Trophoblast cell (in vitro differentiated cells and primary cell): Measurements from ENCODE around the gene ZNF460.
"Not testable (repeated sequence)": the region's sequence is repeated elsewhere in the genome, so short reads cannot be mapped to it uniquely, and the experiment has no call there.

Source experiments
- DNase-seq, 2 donors: peaks; one replicate each; pipeline ENCODE4 v3.0.0-alpha.2; 2016
- H2AFZ ChIP-seq: 2 replicates; pipeline ENCODE4 v1.6.1; 2013; ENCODE audit warnings: low read length, moderate library complexity, mild to moderate bottlenecking; ENCODE audit not compliant: insufficient read depth, poor library complexity
- H2AK5ac ChIP-seq: 2 replicates; pipeline ENCODE4 v1.6.1; 2013; ENCODE audit warnings: mild to moderate bottlenecking, low read length
- H2BK120ac ChIP-seq: 2 replicates; pipeline ENCODE4 v1.6.1; 2013; ENCODE audit warnings: low read length, mild to moderate bottlenecking, moderate library complexity; ENCODE audit not compliant: insufficient read depth, poor library complexity
- H2BK12ac ChIP-seq: 2 replicates; pipeline ENCODE4 v1.6.1; 2013; ENCODE audit warnings: mild to moderate bottlenecking, low read length, moderate library complexity
- H2BK5ac ChIP-seq: 2 replicates; pipeline ENCODE4 v1.6.1; 2013; ENCODE audit warnings: low read length, low read depth, moderate library complexity, mild to moderate bottlenecking; ENCODE audit not compliant: poor library complexity
- H3K14ac ChIP-seq: 2 replicates; pipeline ENCODE4 v1.6.1; 2013; ENCODE audit warnings: mild to moderate bottlenecking, low read length
- H3K18ac ChIP-seq: 2 replicates; pipeline ENCODE4 v1.6.1; 2013; ENCODE audit warnings: mild to moderate bottlenecking, low read length
- H3K23ac ChIP-seq: 2 replicates; pipeline ENCODE4 v1.6.1; 2013; ENCODE audit warnings: low read length
- H3K27ac ChIP-seq: 2 replicates; pipeline ENCODE4 v1.5.1; 2013; ENCODE audit warnings: low read depth, mild to moderate bottlenecking, inconsistent platforms, low read length, moderate library complexity
- H3K27me3 ChIP-seq: 2 replicates; pipeline ENCODE4 v1.6.1; 2013; ENCODE audit warnings: inconsistent platforms, mild to moderate bottlenecking, low read length, moderate library complexity; ENCODE audit not compliant: insufficient read depth
- H3K36me3 ChIP-seq, 2 experiments: 1 replicate in 1 of 2; 2 replicates in 1 of 2; pipeline ENCODE4 v1.6.1; 2013; ENCODE audit warnings: low read length in 2 of 2, mild to moderate bottlenecking in 2 of 2, moderate library complexity in 1 of 2; ENCODE audit not compliant: insufficient read depth in 2 of 2, control insufficient read depth in 1 of 2
- H3K4ac ChIP-seq: 2 replicates; pipeline ENCODE4 v1.6.1; 2013; ENCODE audit warnings: low read depth, mild to moderate bottlenecking, low read length, moderate library complexity
- H3K4me1 ChIP-seq, 2 experiments: 1 replicate in 1 of 2; 2 replicates in 1 of 2; pipeline ENCODE4 v1.6.1; 2013; ENCODE audit warnings: low read length in 2 of 2, mild to moderate bottlenecking in 2 of 2, moderate library complexity in 1 of 2; ENCODE audit not compliant: insufficient read depth in 2 of 2, control insufficient read depth in 1 of 2
- H3K4me2 ChIP-seq: 2 replicates; pipeline ENCODE4 v1.6.1; 2013; ENCODE audit warnings: inconsistent platforms, mild to moderate bottlenecking, low read length, moderate library complexity
- H3K4me3 ChIP-seq: 2 replicates; pipeline ENCODE4 v1.5.1; 2013; ENCODE audit warnings: mild to moderate bottlenecking, low read depth, low read length, inconsistent platforms
- H3K79me1 ChIP-seq: one replicate; pipeline ENCODE4 v1.6.1; 2013; ENCODE audit warnings: low read length
- H3K79me2 ChIP-seq: 2 replicates; pipeline ENCODE4 v1.6.1; 2013; ENCODE audit warnings: low read length, mild to moderate bottlenecking; ENCODE audit not compliant: control insufficient read depth, insufficient read depth, poor library complexity
- H3K9ac ChIP-seq: 2 replicates; pipeline ENCODE4 v1.6.1; 2013; ENCODE audit warnings: mild to moderate bottlenecking, low read length
- H3K9me3 ChIP-seq: 2 replicates; pipeline ENCODE4 v1.6.1; 2013; ENCODE audit warnings: low read depth, mild to moderate bottlenecking, control low read depth, inconsistent platforms, low read length; ENCODE audit not compliant: insufficient read depth
- H4K12ac ChIP-seq: 2 replicates; pipeline ENCODE4 v1.6.1; 2013; ENCODE audit warnings: low read depth, mild to moderate bottlenecking, low read length, moderate library complexity
- H4K8ac ChIP-seq: 2 replicates; pipeline ENCODE4 v1.6.1; 2013; ENCODE audit warnings: low read depth, mild to moderate bottlenecking, low read length, moderate library complexity
- H4K91ac ChIP-seq: one replicate; pipeline ENCODE4 v1.6.1; 2013; ENCODE audit warnings: low read depth, mild to moderate bottlenecking, low read length, moderate library complexity
- WGBS: extraction: QIAGEN DNeasy Blood & Tissue Kit; methylation state at CpG from one replicate; pipeline ENCODE4 v1.1.7; 2013; ENCODE audit warnings: missing lambda C conversion rate; ENCODE audit not compliant: insufficient read length, insufficient coverage; ENCODE audit errors: extremely low coverage; 5-methylcytosine and 5-hydroxymethylcytosine counted together

ZNF460 gene

GRCh38 chr19:57278481-57278880 lies 1.8 kb upstream of the ZNF460 start:
- peak overlapping the region; percentile 68 for H3K27ac ChIP-seq
- not testable (repeated sequence) for H3K9ac ChIP-seq, H2BK120ac ChIP-seq, H3K18ac ChIP-seq, H3K27me3 ChIP-seq, H4K8ac ChIP-seq, H3K9me3 ChIP-seq, H4K12ac ChIP-seq, H3K14ac ChIP-seq, H3K4me3 ChIP-seq, H2AFZ ChIP-seq, H3K36me3 ChIP-seq, H3K23ac ChIP-seq, H3K4ac ChIP-seq, H2BK12ac ChIP-seq, H3K4me2 ChIP-seq, H2AK5ac ChIP-seq
- peak overlapping the region; percentile 67 for H4K91ac ChIP-seq
- peaks cover 16% of the 10 kb centered on the region for H3K79me1 ChIP-seq
- WGBS = no CpG with 5 or more reads among the region's 2 CpGs
- peak overlapping the region; percentile 19 for H2BK5ac ChIP-seq
- DNase-seq = peak; percentile 60 to 79
- peaks cover 18% of the 10 kb centered on the region for H3K79me2 ChIP-seq
- peaks cover 9 to 10% of the 10 kb centered on the region in 2 experiments for H3K4me1 ChIP-seq

DNA sequence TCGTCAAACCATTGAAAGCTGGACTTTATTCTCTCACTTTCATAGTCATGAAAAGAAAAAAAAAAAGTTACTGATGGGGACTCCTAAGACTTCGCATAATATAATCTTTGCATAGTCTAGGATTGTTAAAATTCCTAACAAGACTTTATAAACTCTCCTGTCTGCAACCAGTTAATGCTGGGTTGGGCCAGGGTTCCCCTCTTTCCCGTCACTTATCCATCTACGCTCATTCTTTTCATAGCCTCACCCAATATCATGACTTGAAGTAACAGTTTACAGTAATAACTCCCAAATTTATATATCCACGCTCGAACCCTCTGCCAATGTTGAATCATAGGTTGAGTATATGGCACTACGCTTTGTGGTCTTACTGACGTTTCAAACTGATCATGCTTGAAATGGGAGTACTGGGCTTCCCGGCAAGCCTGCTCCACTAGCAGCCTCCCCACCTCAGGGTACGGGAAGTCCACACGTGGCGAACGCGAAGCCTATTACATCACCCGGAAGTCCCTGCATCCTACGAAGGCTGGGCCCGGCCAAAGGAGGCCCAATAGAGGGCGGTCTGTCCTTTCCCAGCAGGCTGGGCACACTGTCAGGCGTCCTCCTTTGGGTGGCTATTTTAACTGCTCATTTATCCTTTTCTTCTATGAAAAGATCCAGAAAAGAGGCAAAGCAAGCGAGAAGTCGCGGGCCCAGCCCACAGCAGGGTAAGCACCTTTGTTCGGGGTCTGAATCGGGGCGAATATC lies 694 bp upstream of the ZNF460 start:
- WGBS = no CpG with 5 or more reads among the region's 25 CpGs

GRCh38 chr19:57280962-57281400 lies 696 bp downstream of the ZNF460 start:
- H3K14ac ChIP-seq = peak overlapping the region; percentile 36
- peaks cover 16% of the 10 kb centered on the region for H3K79me1 ChIP-seq
- H4K91ac ChIP-seq = peak overlapping the region; percentile 93
- H2BK120ac ChIP-seq = peak overlapping the region; percentile 93
- peak overlapping the region; percentile 93 for H3K9ac ChIP-seq
- peak overlapping the region; percentile 11 for H2AK5ac ChIP-seq
- H4K8ac ChIP-seq = peak overlapping the region; percentile 96
- no peak overlapping the region for H3K18ac ChIP-seq
- H3K27ac ChIP-seq = peak overlapping the region; percentile 75
- H4K12ac ChIP-seq = peak overlapping the region; percentile 89
- no CpG with 5 or more reads among the region's 6 CpGs for WGBS
- H3K4me3 ChIP-seq = peak overlapping the region; percentile 84
- no peaks in the 10 kb centered on the region for H3K9me3 ChIP-seq
- H2BK5ac ChIP-seq = peak overlapping the region; percentile 86
- H3K23ac ChIP-seq = no peak overlapping the region
- peaks cover 20% of the 10 kb centered on the region for H3K79me2 ChIP-seq
- H3K4ac ChIP-seq = peak overlapping the region; percentile 96
- peaks cover 16 to 24% of the 10 kb centered on the region in 2 experiments for H3K36me3 ChIP-seq
- peak overlapping the region; percentile 79 for H3K4me2 ChIP-seq
- H2AFZ ChIP-seq = no peak overlapping the region
- no peaks in the 10 kb centered on the region for H3K27me3 ChIP-seq
- H3K4me1 ChIP-seq = peaks cover 9 to 10% of the 10 kb centered on the region in 2 experiments
- no peak overlapping the region for H2BK12ac ChIP-seq
- no peak for DNase-seq

More for the DNA sequence above, 694 bp upstream of the ZNF460 start:
- Histone ChIP-seq H3K4ac (peak overlapping the region; percentile 96), H2BK5ac (peak overlapping the region; percentile 93), H3K23ac (no peak overlapping the region), H4K91ac (peak overlapping the region; percentile 99), H3K4me1 (peaks cover 9 to 10% of the 10 kb centered on the region in 2 experiments), H3K14ac (peak overlapping the region; percentile 98), H3K9ac (peak overlapping the region; percentile 87), H2BK12ac (no peak overlapping the region), H4K12ac (peak overlapping the region; percentile 99), H4K8ac (peak overlapping the region; percentile 99), H3K9me3 (no peaks in the 10 kb centered on the region), H3K27me3 (no peaks in the 10 kb centered on the region), H3K79me2 (peaks cover 18% of the 10 kb centered on the region), H3K4me2 (peak overlapping the region; percentile 72), H3K79me1 (peaks cover 16% of the 10 kb centered on the region), H3K27ac (peak overlapping the region; percentile 96), H2AFZ (peak overlapping the region; percentile 95), H3K4me3 (peak overlapping the region; percentile 71), H2AK5ac (peak overlapping the region; percentile 78), H3K36me3 (peaks cover 11 to 13% of the 10 kb centered on the region in 2 experiments), H2BK120ac (peak overlapping the region; percentile 95), H3K18ac (peak overlapping the region; percentile 95)
- peak; percentile 97 to 98 for DNase-seq

GRCh38 chr19:57282011-57282643 lies 1.8 kb downstream of the ZNF460 start:
- Histone ChIP-seq H3K36me3 (peaks cover 16 to 32% of the 10 kb centered on the region in 2 experiments), H2BK120ac (no peak overlapping the region), H3K23ac (no peak overlapping the region), H4K91ac (no peak overlapping the region), H3K4me1 (peaks cover 9 to 10% of the 10 kb centered on the region in 2 experiments), H3K27ac (no peak overlapping the region), H2AFZ (no peak overlapping the region), H3K27me3 (no peaks in the 10 kb centered on the region), H3K4ac (peak overlapping the region; percentile 72), H2BK12ac (no peak overlapping the region), H3K79me1 (peaks cover 15% of the 10 kb centered on the region), H3K4me3 (no peak overlapping the region), H2AK5ac (no peak overlapping the region), H3K4me2 (peak overlapping the region; percentile 11), H2BK5ac (no peak overlapping the region), H4K8ac (no peak overlapping the region), H3K9me3 (no peaks in the 10 kb centered on the region), H4K12ac (no peak overlapping the region), H3K9ac (no peak overlapping the region), H3K14ac (no peak overlapping the region), H3K79me2 (peaks cover 20% of the 10 kb centered on the region), H3K18ac (no peak overlapping the region)
- no peak for DNase-seq
- WGBS = no CpG with 5 or more reads among the region's 5 CpGs
